Measurements from ENCODE around the gene SNRPB.

Gene SNRPB

GRCh38 chr20:2473516-2473915 lies 2.9 kb upstream of the SNRPB start:
- DNase-seq: no peak

- peak in 2 of 4 experiments; percentile 49 to 52 for DNase-seq
Measured at GRCh38 chr20:2469991-2470422, 582 bp downstream of the SNRPB start.

GRCh38 chr20:2468581-2469407 lies 1.8 kb downstream of the SNRPB start:
- DNase-seq: no peak

GRCh38 chr20:2467412-2467811 lies 3.2 kb downstream of the SNRPB start:
- no peak for DNase-seq

- DNase-seq: no peak
Measured at GRCh38 chr20:2465100-2465499, 5.5 kb downstream of the SNRPB start.

GRCh38 chr20:2463616-2464365 lies 6.8 kb downstream of the SNRPB start:
- no peak for DNase-seq

GRCh38 chr20:2462484-2462883 lies 8.1 kb downstream of the SNRPB start:
- no peak for DNase-seq

GRCh38 chr20:2460752-2461424 lies 9.7 kb downstream of the SNRPB start:
- DNase-seq: no peak

- DNase-seq: no peak
Measured at GRCh38 chr20:2459981-2460751, 10.4 kb downstream of the SNRPB start.

- DNase-seq: no peak
Measured at GRCh38 chr20:2458919-2459499, 11.6 kb downstream of the SNRPB start.

GRCh38 chr20:2455771-2456497 lies 14.7 kb downstream of the SNRPB start:
- DNase-seq: no peak

GRCh38 chr20:2453792-2454191 lies 16.8 kb downstream of the SNRPB start:
- DNase-seq: no peak

- DNase-seq: peak in 3 of 4 experiments; percentile 7 to 24 (median 21)
Measured at GRCh38 chr20:2451939-2452732, 18.5 kb downstream of the SNRPB start.

GRCh38 chr20:2451422-2451821 lies 19.2 kb downstream of the SNRPB start:
- no peak for DNase-seq

- no peak for DNase-seq
Measured at GRCh38 chr20:2449386-2449785, 21.2 kb downstream of the SNRPB start.

- no peak for DNase-seq
Measured at GRCh38 chr20:2446845-2447244, 23.7 kb downstream of the SNRPB start.

- DNase-seq: no peak
Measured at GRCh38 chr20:2431185-2431584, 39.4 kb downstream of the SNRPB start.

GRCh38 chr20:2430538-2430937 lies 40.1 kb downstream of the SNRPB start:
- DNase-seq: no peak

- DNase-seq: no peak
Measured at GRCh38 chr20:2429051-2429450, 41.5 kb downstream of the SNRPB start.

GRCh38 chr20:2421247-2421646 lies 49.3 kb downstream of the SNRPB start:
- no peak for DNase-seq

GRCh38 chr20:2420510-2420909 lies 50.1 kb downstream of the SNRPB start:
- DNase-seq: no peak

Data from activated naive CD4-positive, alpha-beta T cell (primary cell).